ENCODE data around the gene SOX14. TPM values are rescaled to one million over a fixed set of nuclear protein-coding genes. Genes with fewer than 3 reads are reported as not detected.

SOX14 gene
- total and polyA plus RNA-seq, 2 experiments from 2014 or later = 0.39 TPM; not detected in 1

- Mint-ChIP-seq H3K4me1 (peaks cover under 1% of the 10 kb centered on the region; the same call in 1 of the 3 replicates), H3K27ac (no peak overlapping the region), H3K4me3 (no peak overlapping the region), H3K9me3 (peaks cover 21% of the 10 kb centered on the region), H3K27me3 (ENCODE audit: insufficient read depth, low read depth, poor library complexity) (peaks cover 4% of the 10 kb centered on the region), H3K36me3 (ENCODE audit: low read depth) (peaks cover 12% of the 10 kb centered on the region; the same call in 2 of the 3 replicates)
- DNase-seq (ENCODE audit: low spot score) (no peak), ATAC-seq (no peak)
- peaks cover 12% of the 10 kb centered on the region; the same call in 1 of the 2 replicates for H3K9me2 ChIP-seq (ENCODE audit: insufficient read depth)
- peaks cover 3% of the 10 kb centered on the region; the same call in 1 of the 2 replicates for H3K36me3 ChIP-seq (ENCODE audit: insufficient read depth)
- no peaks in the 10 kb centered on the region for H4K20me1 ChIP-seq (replicated peaks; ENCODE audit: insufficient read depth)
- no peak overlapping the region for H3K4me2 ChIP-seq
- H3K4me1 ChIP-seq (ENCODE audit: insufficient read depth) = peaks cover 3% of the 10 kb centered on the region; the same call in 1 of the 2 replicates
- H3F3A ChIP-seq (replicated peaks; ENCODE audit: low read depth) = no peaks in the 10 kb centered on the region
- H3K27me3 ChIP-seq (ENCODE audit: insufficient read depth) = no peaks in the 10 kb centered on the region
- no peaks in the 10 kb centered on the region for H3K79me2 ChIP-seq (replicated peaks; ENCODE audit: insufficient read depth)
- no peak overlapping the region for H3K27ac ChIP-seq (ENCODE audit: low read depth)
- no peak overlapping the region for H2AFZ ChIP-seq
- TF ChIP-seq STAT1 (IDR thresholded peaks at IDR 0.05; ENCODE audit: unreplicated experiment) = no peak
- TF ChIP-seq EZH2phosphoT487 (IDR thresholded peaks at IDR 0.05; ENCODE audit: unreplicated experiment) = no peak
- no peak for TF ChIP-seq CREB1 (CRISPR knock-in tag; IDR thresholded peaks at IDR 0.05; ENCODE audit: low read depth)
- no peak for TF ChIP-seq NANOG (IDR thresholded peaks at IDR 0.05; ENCODE audit: borderline replicate concordance)
- no peak for TF ChIP-seq ZNF462 (CRISPR knock-in tag; IDR thresholded peaks at IDR 0.05)
- TF ChIP-seq EZH2 (IDR thresholded peaks at IDR 0.05; ENCODE audit: low read depth, unreplicated experiment) = no peak
- TF ChIP-seq, protein P1, sequence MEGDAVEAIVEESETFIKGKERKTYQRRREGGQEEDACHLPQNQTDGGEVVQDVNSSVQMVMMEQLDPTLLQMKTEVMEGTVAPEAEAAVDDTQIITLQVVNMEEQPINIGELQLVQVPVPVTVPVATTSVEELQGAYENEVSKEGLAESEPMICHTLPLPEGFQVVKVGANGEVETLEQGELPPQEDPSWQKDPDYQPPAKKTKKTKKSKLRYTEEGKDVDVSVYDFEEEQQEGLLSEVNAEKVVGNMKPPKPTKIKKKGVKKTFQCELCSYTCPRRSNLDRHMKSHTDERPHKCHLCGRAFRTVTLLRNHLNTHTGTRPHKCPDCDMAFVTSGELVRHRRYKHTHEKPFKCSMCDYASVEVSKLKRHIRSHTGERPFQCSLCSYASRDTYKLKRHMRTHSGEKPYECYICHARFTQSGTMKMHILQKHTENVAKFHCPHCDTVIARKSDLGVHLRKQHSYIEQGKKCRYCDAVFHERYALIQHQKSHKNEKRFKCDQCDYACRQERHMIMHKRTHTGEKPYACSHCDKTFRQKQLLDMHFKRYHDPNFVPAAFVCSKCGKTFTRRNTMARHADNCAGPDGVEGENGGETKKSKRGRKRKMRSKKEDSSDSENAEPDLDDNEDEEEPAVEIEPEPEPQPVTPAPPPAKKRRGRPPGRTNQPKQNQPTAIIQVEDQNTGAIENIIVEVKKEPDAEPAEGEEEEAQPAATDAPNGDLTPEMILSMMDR (conservative IDR thresholded peaks at IDR 0.05; ENCODE audit: low read depth in 2 of 2) = no peak
- no peak for TF ChIP-seq ETS1 (IDR thresholded peaks at IDR 0.05)
- no peak for TF ChIP-seq JUNB (IDR thresholded peaks at IDR 0.05; ENCODE audit: unreplicated experiment)
- no peak for TF ChIP-seq ZNF331 (CRISPR knock-in tag; IDR thresholded peaks at IDR 0.05; ENCODE audit: low read depth)
- TF ChIP-seq, protein P2, sequence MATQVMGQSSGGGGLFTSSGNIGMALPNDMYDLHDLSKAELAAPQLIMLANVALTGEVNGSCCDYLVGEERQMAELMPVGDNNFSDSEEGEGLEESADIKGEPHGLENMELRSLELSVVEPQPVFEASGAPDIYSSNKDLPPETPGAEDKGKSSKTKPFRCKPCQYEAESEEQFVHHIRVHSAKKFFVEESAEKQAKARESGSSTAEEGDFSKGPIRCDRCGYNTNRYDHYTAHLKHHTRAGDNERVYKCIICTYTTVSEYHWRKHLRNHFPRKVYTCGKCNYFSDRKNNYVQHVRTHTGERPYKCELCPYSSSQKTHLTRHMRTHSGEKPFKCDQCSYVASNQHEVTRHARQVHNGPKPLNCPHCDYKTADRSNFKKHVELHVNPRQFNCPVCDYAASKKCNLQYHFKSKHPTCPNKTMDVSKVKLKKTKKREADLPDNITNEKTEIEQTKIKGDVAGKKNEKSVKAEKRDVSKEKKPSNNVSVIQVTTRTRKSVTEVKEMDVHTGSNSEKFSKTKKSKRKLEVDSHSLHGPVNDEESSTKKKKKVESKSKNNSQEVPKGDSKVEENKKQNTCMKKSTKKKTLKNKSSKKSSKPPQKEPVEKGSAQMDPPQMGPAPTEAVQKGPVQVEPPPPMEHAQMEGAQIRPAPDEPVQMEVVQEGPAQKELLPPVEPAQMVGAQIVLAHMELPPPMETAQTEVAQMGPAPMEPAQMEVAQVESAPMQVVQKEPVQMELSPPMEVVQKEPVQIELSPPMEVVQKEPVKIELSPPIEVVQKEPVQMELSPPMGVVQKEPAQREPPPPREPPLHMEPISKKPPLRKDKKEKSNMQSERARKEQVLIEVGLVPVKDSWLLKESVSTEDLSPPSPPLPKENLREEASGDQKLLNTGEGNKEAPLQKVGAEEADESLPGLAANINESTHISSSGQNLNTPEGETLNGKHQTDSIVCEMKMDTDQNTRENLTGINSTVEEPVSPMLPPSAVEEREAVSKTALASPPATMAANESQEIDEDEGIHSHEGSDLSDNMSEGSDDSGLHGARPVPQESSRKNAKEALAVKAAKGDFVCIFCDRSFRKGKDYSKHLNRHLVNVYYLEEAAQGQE (IDR thresholded peaks at IDR 0.05; ENCODE audit: unreplicated experiment) = no peak
- TF ChIP-seq ZNF114 (CRISPR knock-in tag; IDR thresholded peaks at IDR 0.05) = no peak
- H3K4me3 ChIP-seq = no peak overlapping the region
These were observed 25.4 kb upstream of the SOX14 start for GRCh38 chr3:137738710-137739109.

Data from GM23338 (cell line).